OCI-LY7 (cell line): Measurements from ENCODE around the gene ARPC5L. TPM values are rescaled to one million over a fixed set of nuclear protein-coding genes. Genes with fewer than 3 reads are reported as not detected.
"Not testable (repeated sequence)": the region's sequence is repeated elsewhere in the genome, so short reads cannot be mapped to it uniquely, and the experiment has no call there.

Experiments used
- BruUV-seq: library from RNA; stranded (reverse); fragments of 400-500 nt; replicated peaks from 2 replicates; lab custom pipeline; 2021; lab: Mats Ljungman, UMichigan
- CTCF ChIA-PET: fragments of 300-600 bp; sonication (Branson Sonifier 250); formaldehyde crosslinking; loops from one replicate; lab custom pipeline; 2022; ENCODE audit warnings: antibody characterized with exemption; ENCODE audit not compliant: unreplicated experiment; lab: Charles Lee
- POLR2A ChIA-PET: fragments of 300-600 bp; sonication (Branson Sonifier 250); formaldehyde crosslinking; loops from one replicate; lab custom pipeline; 2022; ENCODE audit warnings: antibody characterized with exemption; lab: Charles Lee
- DNase-seq: peaks from one replicate; pipeline ENCODE4 v3.0.0-alpha.2; 2015; ENCODE audit warnings: low spot score
- H2AFZ ChIP-seq: fragments of 200-600 bp; sonication (generic), shearing (Covaris generic); 2 replicates; pipeline ENCODE4 v1.6.1; 2014; ENCODE audit warnings: mild to moderate bottlenecking, antibody characterized with exemption, low read length, moderate library complexity
- H3K27ac ChIP-seq: fragments of 200-600 bp; sonication (generic); 2 replicates; pipeline ENCODE4 v1.5.1; 2014; ENCODE audit warnings: mixed run types, low read depth, mild to moderate bottlenecking, moderate library complexity, low read length, inconsistent platforms; ENCODE audit not compliant: poor library complexity, severe bottlenecking
- H3K36me3 ChIP-seq: fragments of 200-600 bp; sonication (generic); 2 replicates; pipeline ENCODE4 v1.6.1; 2014; ENCODE audit warnings: mild to moderate bottlenecking, antibody characterized with exemption, low read length, moderate library complexity, mixed read lengths; ENCODE audit not compliant: insufficient read depth
- H3K4me1 ChIP-seq: fragments of 200-600 bp; sonication (generic); 2 replicates; pipeline ENCODE4 v1.5.1; 2014; ENCODE audit warnings: mild to moderate bottlenecking, low read length; ENCODE audit not compliant: insufficient read depth, poor library complexity, severe bottlenecking
- H3K4me2 ChIP-seq: fragments of 200-600 bp; sonication (generic); 2 replicates; pipeline ENCODE4 v1.6.1; 2014; ENCODE audit warnings: mild to moderate bottlenecking, low read length
- H3K4me3 ChIP-seq: fragments of 200-600 bp; sonication (generic); 2 replicates; pipeline ENCODE4 v1.5.1; 2014; ENCODE audit warnings: mild to moderate bottlenecking, low read depth, low read length; ENCODE audit not compliant: poor library complexity, severe bottlenecking
- H3K79me2 ChIP-seq: fragments of 200-600 bp; sonication (generic); 2 replicates; pipeline ENCODE4 v1.6.1; 2016; ENCODE audit warnings: low read depth, mild to moderate bottlenecking, low read length, moderate library complexity, mixed read lengths; ENCODE audit not compliant: insufficient read depth
- H3K9me2 ChIP-seq: fragments of 200-600 bp; sonication (generic); 2 replicates; pipeline ENCODE4 v1.6.1; 2016; ENCODE audit warnings: mild to moderate bottlenecking, low read length, mixed read lengths; ENCODE audit not compliant: insufficient read depth
- H3K9me3 ChIP-seq: fragments of 200-600 bp; sonication (generic); 2 replicates; pipeline ENCODE4 v1.6.1; 2014; ENCODE audit warnings: mild to moderate bottlenecking, mixed run types, low read length, mixed read lengths
- H4K20me1 ChIP-seq: fragments of 200-600 bp; sonication (generic); 2 replicates; pipeline ENCODE4 v1.6.1; 2014; ENCODE audit warnings: mild to moderate bottlenecking, antibody characterized with exemption, low read length, moderate library complexity, mixed read lengths; ENCODE audit not compliant: insufficient read depth
- EZH2phosphoT487 ChIP-seq: fragments of 200-600 bp; sonication (generic); IDR thresholded peaks from 2 replicates; pipeline ENCODE4 v1.6.1; 2018; ENCODE audit warnings: low read depth, borderline replicate concordance, mild to moderate bottlenecking, mixed run types, antibody characterized with exemption, low read length, moderate library complexity, mixed read lengths
- intact Hi-C: fragments of 100-400 bp; cut with micrococcal nuclease; formaldehyde crosslinking; loops from one replicate; pipeline ENCODE4 v1.10.0; 2022; ENCODE audit not compliant: unreplicated experiment
- total RNA-seq, 2 experiments: library from RNA; depleted of rRNA in 1 of 2; stranded (reverse); fragments of >200 nt in 1 of 2; shearing (Covaris generic) in 1 of 2; gene quantifications; 2 replicates each; pipeline ENCODE4 v1.2.3, GENCODE V29; 2014 to 2022
- TF ChIP-seq, protein P1 (sequence below): fragments of 200-600 bp; sonication (generic); conservative IDR thresholded peaks from 2 replicates; pipeline ENCODE4 v1.5.1; 2014; ENCODE audit warnings: mild to moderate bottlenecking, antibody characterized with exemption, low read length, moderate library complexity, mixed read lengths

ARPC5L gene
- total RNA-seq, 2 experiments from 2014 or later: 74.0 to 107 TPM

DNA sequence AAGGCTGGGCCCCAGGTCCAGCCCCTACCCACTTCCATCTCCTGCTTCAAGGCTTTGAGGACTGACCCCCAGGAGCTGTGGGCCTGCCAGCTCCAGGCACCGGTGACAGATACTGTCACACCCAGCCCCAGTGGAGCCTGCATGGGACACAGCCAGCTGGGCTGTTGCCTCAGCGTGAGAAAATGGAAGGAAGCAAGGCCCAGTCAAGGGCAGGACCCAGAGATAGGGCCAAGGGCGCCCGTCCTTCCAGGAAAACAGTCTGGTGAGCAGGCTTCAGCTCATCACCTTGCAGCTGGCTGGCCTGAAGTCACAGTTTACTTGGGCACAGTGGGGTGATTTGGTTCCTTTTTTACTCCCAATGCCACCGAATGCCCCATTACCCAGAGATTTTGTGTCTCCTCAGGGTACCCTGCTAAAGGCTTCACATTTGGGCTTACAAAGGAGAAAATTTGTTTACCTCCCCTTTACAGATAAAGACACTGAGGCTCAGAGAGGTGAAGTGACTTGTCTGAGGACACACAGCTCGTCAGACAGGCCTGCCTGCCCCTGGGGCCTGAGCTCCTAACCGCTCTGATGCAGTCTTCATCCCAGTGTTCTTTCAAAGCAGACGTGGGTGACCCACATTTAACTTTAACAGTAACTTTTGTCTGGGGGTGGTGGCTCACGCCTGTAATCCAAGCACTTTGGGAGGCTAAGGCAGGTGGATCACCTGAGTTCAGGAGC lies 30.1 kb upstream of the ARPC5L start:
- POLR2A ChIA-PET: interaction anchor here (0.6 kb wide), 1 partner anchor 1579 kb away, joined by 3 read pairs; no protein-coding TSS in a partner anchor
- no TSS peak for BruUV-seq
- Histone ChIP-seq H3K4me1 (no peaks in the 10 kb centered on the region), H2AFZ (no peak overlapping the region), H3K36me3 (no peaks in the 10 kb centered on the region), H3K79me2 (no peaks in the 10 kb centered on the region), H4K20me1 (no peaks in the 10 kb centered on the region), H3K4me2 (no peak overlapping the region), H3K4me3 (no peak overlapping the region), H3K9me3 (no peaks in the 10 kb centered on the region), H3K9me2 (no peaks in the 10 kb centered on the region), H3K27ac (no peak overlapping the region)
- CTCF ChIA-PET: no interaction called here
- TF ChIP-seq EZH2phosphoT487: no peak
- TF ChIP-seq, protein P1, sequence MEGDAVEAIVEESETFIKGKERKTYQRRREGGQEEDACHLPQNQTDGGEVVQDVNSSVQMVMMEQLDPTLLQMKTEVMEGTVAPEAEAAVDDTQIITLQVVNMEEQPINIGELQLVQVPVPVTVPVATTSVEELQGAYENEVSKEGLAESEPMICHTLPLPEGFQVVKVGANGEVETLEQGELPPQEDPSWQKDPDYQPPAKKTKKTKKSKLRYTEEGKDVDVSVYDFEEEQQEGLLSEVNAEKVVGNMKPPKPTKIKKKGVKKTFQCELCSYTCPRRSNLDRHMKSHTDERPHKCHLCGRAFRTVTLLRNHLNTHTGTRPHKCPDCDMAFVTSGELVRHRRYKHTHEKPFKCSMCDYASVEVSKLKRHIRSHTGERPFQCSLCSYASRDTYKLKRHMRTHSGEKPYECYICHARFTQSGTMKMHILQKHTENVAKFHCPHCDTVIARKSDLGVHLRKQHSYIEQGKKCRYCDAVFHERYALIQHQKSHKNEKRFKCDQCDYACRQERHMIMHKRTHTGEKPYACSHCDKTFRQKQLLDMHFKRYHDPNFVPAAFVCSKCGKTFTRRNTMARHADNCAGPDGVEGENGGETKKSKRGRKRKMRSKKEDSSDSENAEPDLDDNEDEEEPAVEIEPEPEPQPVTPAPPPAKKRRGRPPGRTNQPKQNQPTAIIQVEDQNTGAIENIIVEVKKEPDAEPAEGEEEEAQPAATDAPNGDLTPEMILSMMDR: no peak
- no peak for DNase-seq
- intact Hi-C loops: no loop called here

DNA sequence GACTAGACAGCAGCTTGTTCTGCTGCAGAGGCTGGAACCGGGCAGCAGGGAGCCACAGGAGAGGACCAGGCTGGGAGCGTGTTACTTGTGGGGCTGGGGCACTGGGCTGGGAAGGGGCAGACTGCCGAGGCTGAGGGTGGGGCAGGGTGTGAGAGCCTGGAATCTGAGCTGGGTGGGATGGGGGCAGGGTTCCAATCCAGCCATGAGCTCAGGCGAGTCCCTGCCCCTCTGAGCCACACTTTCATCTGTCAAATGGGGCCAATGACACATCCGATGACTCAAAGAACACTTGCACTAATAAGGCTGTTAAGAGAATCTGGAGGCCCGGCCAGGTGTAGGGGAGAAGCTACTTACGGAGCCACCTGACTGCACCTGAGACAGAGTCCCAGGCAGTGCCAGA lies 27.3 kb upstream of the ARPC5L start:
- Histone ChIP-seq H3K27ac (no peak overlapping the region), H2AFZ (no peak overlapping the region), H3K4me2 (no peak overlapping the region), H3K4me3 (no peak overlapping the region), H3K9me3 (no peaks in the 10 kb centered on the region), H3K36me3 (no peaks in the 10 kb centered on the region), H3K4me1 (no peaks in the 10 kb centered on the region), H3K79me2 (no peaks in the 10 kb centered on the region), H4K20me1 (no peaks in the 10 kb centered on the region), H3K9me2 (no peaks in the 10 kb centered on the region)
- intact Hi-C loops: no loop called here
- TF ChIP-seq, protein P1: no peak
- TF ChIP-seq EZH2phosphoT487: no peak
- no peak for DNase-seq
- ChIA-PET CTCF (interaction anchor here (0.6 kb wide), 1 partner anchor 11 kb away, joined by 3 read pairs; no protein-coding TSS in a partner anchor), POLR2A (interaction anchor here (0.6 kb wide), 1 partner anchor 747 kb away, joined by 3 read pairs; no protein-coding TSS in a partner anchor)
- BruUV-seq: no TSS peak

DNA sequence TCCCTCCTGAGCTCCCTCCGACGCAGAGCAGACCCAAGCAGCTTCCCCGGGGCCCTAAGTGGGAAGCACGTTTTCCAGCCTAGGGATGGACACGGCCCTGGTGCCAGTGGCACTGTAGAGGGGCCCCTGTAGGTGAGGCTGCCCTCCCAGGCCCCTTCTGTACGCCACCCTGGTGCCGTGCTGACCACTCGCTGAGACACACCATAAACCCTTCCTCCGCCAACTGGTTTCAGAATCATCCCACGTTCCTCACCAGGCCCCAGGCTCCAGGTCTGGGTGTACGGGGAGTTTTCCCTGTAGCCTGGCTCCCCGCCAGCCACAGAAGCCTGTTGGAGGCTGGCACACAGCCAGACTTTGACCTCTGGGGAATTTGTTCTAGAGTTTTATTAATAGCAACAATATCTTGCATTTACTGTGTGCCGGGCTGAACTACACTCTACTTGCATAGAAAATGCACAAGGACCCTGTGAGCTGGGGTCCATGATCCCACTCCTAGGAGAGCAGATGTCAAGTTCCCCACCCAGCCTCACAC lies 26.8 kb upstream of the ARPC5L start:
- H4K20me1 ChIP-seq: no peaks in the 10 kb centered on the region
- CTCF ChIA-PET: interaction anchor here (0.6 kb wide), 1 partner anchor 11 kb away, joined by 3 read pairs; no protein-coding TSS in a partner anchor
- no peak for TF ChIP-seq EZH2phosphoT487
- TF ChIP-seq, protein P1: no peak
- no peaks in the 10 kb centered on the region for H3K79me2 ChIP-seq
- POLR2A ChIA-PET: interaction anchor here (0.6 kb wide), 1 partner anchor 746 kb away, joined by 3 read pairs; no protein-coding TSS in a partner anchor
- DNase-seq: no peak
- H3K36me3 ChIP-seq: no peaks in the 10 kb centered on the region
- H3K27ac ChIP-seq: no peak overlapping the region
- no peak overlapping the region for H3K4me2 ChIP-seq
- BruUV-seq: no TSS peak
- H3K9me3 ChIP-seq: no peaks in the 10 kb centered on the region
- intact Hi-C loops: no loop called here
- no peaks in the 10 kb centered on the region for H3K4me1 ChIP-seq
- H3K4me3 ChIP-seq: no peak overlapping the region
- no peak overlapping the region for H2AFZ ChIP-seq
- no peaks in the 10 kb centered on the region for H3K9me2 ChIP-seq

DNA sequence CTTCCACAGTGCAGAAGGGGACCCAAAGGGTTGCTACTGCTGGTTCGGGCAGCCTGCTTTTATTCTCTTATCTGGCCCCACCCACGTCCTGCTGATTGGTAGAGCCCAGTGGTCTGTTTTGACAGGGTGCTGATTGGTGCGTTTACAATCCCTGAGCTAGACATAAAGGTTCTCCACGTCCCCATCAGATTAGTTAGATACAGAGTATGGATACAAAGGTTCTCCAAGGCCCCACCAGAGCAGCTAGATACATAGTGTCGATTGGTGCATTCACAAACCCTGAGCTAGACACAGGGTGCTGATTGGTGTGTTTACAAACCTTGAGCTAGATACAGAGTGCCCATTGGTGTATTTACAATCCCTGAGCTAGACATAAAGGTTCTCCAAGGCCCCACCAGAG lies 23.8 kb upstream of the ARPC5L start:
- H3K4me1 ChIP-seq, H3K4me3 ChIP-seq, POLR2A ChIA-PET, H2AFZ ChIP-seq, H4K20me1 ChIP-seq, H3K79me2 ChIP-seq, H3K9me2 ChIP-seq, intact Hi-C loops, H3K36me3 ChIP-seq, CTCF ChIA-PET, H3K4me2 ChIP-seq, H3K9me3 ChIP-seq, H3K27ac ChIP-seq, BruUV-seq, DNase-seq: not testable (repeated sequence)
